SJCRH30 (cell line): ENCODE results near the gene NELFA. TPM values are rescaled to one million over a fixed set of nuclear protein-coding genes. Genes with fewer than 3 reads are reported as not detected.

Experiments
- DNase-seq, 2 experiments: peaks; one replicate each; pipeline ENCODE4 v3.0.0-alpha.2; 2015 to 2020
- H3K27ac ChIP-seq: fragments of 250-450 bp; sonication (Bioruptor Pico); 2 replicates; pipeline ENCODE4 v1.5.1; 2020; ENCODE audit warnings: mild to moderate bottlenecking, moderate library complexity
- H3K27me3 ChIP-seq: fragments of 250-450 bp; sonication (Bioruptor Pico); 2 replicates; pipeline ENCODE4 v1.5.1; 2020; ENCODE audit warnings: mild to moderate bottlenecking, moderate library complexity
- H3K36me3 ChIP-seq: fragments of 250-450 bp; sonication (Bioruptor Pico); 2 replicates; pipeline ENCODE4 v1.5.1; 2020; ENCODE audit warnings: mild to moderate bottlenecking, moderate library complexity
- H3K4me1 ChIP-seq: fragments of 250-450 bp; sonication (Bioruptor Pico); 2 replicates; pipeline ENCODE4 v1.5.1; 2020; ENCODE audit warnings: mild to moderate bottlenecking, moderate library complexity
- H3K4me3 ChIP-seq: fragments of 250-450 bp; sonication (Bioruptor Pico); 2 replicates; pipeline ENCODE4 v1.5.1; 2020; ENCODE audit warnings: mild to moderate bottlenecking, moderate library complexity
- H3K9me3 ChIP-seq: fragments of 250-450 bp; sonication (Bioruptor Pico); replicated peaks from 2 replicates; pipeline ENCODE4 v1.5.1; 2020; ENCODE audit warnings: mild to moderate bottlenecking, moderate library complexity
- total RNA-seq: library from RNA; depleted of rRNA; stranded (reverse); fragments of >200 nt; shearing (Covaris generic); gene quantifications from 2 replicates; pipeline ENCODE4 v1.2.3, GENCODE V29; 2014

The NELFA gene
- total RNA-seq, 1 experiment from 2014 or later, result 21.1 TPM

DNA sequence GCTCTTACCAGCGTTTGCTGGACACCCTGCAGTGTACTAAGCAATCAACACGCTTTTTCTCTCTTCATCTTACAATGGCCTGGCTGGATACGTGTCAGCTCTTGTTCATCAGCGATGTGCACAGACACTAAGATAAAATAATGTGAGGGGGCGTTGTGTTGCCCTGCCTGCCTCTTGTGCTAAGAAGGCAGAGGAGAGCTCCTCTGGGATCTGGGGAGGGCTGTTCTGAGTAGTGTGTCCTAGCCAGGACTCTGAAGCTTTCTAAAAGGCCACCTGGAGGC lies 49.7 kb downstream of the NELFA start:
- no peak for DNase-seq
- Histone ChIP-seq H3K4me3 (no peak overlapping the region), H3K4me1 (no peaks in the 10 kb centered on the region), H3K27me3 (no peaks in the 10 kb centered on the region), H3K9me3 (no peaks in the 10 kb centered on the region), H3K36me3 (peaks cover 88% of the 10 kb centered on the region), H3K27ac (no peak overlapping the region)

DNA sequence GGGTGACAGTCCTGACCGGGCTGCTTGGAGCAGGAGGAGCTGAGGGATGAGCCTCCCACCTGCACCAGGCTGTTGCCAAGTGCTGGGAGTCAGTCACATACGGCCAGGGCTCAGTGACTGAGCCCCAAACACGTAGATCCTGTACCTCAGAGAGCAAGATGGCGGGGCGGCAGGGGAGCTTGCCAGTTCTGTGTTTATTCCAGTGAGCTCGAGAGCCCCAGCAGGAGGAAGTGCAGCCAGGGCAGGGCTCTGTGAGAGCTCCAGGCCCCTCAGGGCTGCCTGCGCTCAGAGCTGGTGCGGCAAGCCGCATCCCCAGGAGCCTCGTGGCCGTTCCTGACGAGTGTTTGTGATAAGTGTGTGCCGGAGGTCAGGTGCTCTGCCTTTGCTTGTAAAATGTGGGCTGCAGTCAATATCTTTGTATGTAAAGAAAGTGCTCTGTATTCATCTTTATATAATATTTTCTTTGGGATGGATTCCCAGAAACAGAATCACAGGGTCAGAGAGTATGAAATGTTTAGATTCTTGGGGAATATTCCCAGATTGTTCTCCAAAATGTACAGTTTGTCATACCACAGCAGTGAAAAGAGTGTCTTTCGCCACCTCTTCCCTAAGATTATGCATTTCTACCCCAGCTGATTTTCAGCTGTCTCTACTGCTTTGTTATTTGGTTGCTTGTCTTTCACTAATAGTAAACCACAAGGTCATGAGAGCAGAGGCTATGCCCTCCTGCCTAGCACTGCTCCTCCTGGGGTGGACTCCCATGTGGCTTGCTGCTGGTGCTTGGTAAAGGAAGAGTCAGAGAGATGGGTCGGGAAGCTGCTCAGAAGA lies 50.3 kb downstream of the NELFA start:
- Histone ChIP-seq H3K9me3 (no peaks in the 10 kb centered on the region), H3K36me3 (peaks cover 86% of the 10 kb centered on the region), H3K27ac (no peak overlapping the region), H3K4me1 (no peaks in the 10 kb centered on the region), H3K4me3 (no peak overlapping the region), H3K27me3 (no peaks in the 10 kb centered on the region)
- DNase-seq, result no peak

DNA sequence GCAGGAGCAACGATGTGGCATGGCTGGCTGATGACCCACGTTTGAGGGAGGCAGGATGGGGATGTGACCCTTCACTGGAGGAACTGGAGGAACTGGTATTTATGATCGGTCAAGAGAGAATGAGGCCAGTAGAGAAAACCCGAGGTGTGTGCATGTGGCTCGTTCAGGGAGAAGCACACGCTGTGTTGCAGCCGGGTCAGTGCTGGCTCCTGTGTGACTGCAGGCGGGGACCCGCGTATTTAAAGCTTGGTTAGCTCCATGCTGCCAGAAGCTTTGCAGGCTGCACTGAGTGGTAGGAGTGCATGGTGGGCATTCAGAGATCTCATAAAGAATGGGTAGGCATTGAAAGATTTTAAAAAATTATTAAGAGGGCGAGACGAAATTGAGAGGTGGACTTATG lies 52.1 kb downstream of the NELFA start:
- Histone ChIP-seq H3K9me3 (no peaks in the 10 kb centered on the region), H3K4me3 (no peak overlapping the region), H3K27me3 (no peaks in the 10 kb centered on the region), H3K4me1 (no peaks in the 10 kb centered on the region), H3K27ac (no peak overlapping the region), H3K36me3 (peaks cover 83% of the 10 kb centered on the region)
- no peak for DNase-seq

DNA sequence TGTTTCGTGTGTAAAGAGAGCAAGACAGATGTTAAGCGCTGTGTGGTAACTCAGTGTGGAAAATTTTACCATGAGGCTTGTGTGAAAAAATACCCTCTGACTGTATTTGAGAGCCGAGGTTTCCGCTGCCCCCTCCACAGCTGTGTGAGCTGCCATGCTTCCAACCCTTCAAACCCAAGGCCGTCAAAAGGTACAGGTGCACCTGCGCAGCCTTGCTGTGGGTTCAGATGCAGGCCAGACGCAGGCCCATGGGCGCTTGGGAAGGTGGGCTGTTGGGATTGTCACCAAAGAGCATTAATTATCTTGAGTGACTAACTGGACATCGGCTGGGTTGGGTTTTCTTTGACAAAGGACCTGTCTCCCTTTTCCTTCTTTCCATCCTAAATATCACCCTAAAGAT lies 55.4 kb downstream of the NELFA start:
- DNase-seq, result no peak
- Histone ChIP-seq H3K36me3 (peaks cover 66% of the 10 kb centered on the region), H3K9me3 (no peaks in the 10 kb centered on the region)

DNA sequence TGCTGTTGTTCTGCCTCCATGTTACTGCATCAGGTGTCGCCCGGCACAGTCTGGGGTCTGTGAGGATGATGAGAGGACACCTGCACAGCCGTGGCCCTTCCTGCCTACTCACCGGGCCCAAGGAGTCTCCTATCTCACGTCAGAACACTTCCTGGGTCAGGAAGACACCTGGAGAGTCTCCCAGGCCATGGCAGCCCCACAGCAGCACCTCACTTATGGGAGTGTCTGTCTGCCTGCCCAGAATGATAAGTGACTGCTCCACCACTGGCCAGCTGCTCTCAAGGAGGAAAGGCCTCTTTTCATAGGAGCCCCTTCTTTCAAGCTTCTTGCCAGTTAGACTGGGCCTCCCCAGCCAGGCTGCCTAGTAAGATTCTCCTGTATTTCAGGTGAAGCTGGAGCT lies 56.1 kb downstream of the NELFA start:
- Histone ChIP-seq H3K9me3 (no peaks in the 10 kb centered on the region), H3K27ac (no peak overlapping the region), H3K27me3 (no peaks in the 10 kb centered on the region), H3K36me3 (peaks cover 63% of the 10 kb centered on the region), H3K4me3 (no peak overlapping the region), H3K4me1 (no peaks in the 10 kb centered on the region)
- no peak for DNase-seq

More for the DNA sequence above, 55.4 kb downstream of the NELFA start:
- no peaks in the 10 kb centered on the region for H3K27me3 ChIP-seq
- no peak overlapping the region for H3K4me3 ChIP-seq
- H3K4me1 ChIP-seq, result no peaks in the 10 kb centered on the region
- no peak overlapping the region for H3K27ac ChIP-seq

GRCh38 chr4:1952058-1952700 lies 56.6 kb downstream of the NELFA start:
- Histone ChIP-seq H3K4me3 (no peak overlapping the region), H3K27ac (no peak overlapping the region), H3K9me3 (no peaks in the 10 kb centered on the region), H3K4me1 (no peaks in the 10 kb centered on the region), H3K36me3 (peaks cover 59% of the 10 kb centered on the region), H3K27me3 (no peaks in the 10 kb centered on the region)
- DNase-seq, result no peak

- Histone ChIP-seq H3K27ac (no peak overlapping the region), H3K27me3 (no peaks in the 10 kb centered on the region), H3K4me1 (no peaks in the 10 kb centered on the region), H3K36me3 (peaks cover 54% of the 10 kb centered on the region), H3K4me3 (no peak overlapping the region), H3K9me3 (no peaks in the 10 kb centered on the region)
- DNase-seq, result no peak
These were observed 58.4 kb downstream of the NELFA start for GRCh38 chr4:1950369-1950768.

- Histone ChIP-seq H3K9me3 (no peaks in the 10 kb centered on the region), H3K4me3 (no peak overlapping the region), H3K36me3 (peaks cover 49% of the 10 kb centered on the region), H3K27ac (no peak overlapping the region), H3K27me3 (no peaks in the 10 kb centered on the region), H3K4me1 (no peaks in the 10 kb centered on the region)
- no peak for DNase-seq
These were observed 59.8 kb downstream of the NELFA start for GRCh38 chr4:1948892-1949436.

- Histone ChIP-seq H3K9me3 (no peaks in the 10 kb centered on the region), H3K4me1 (no peaks in the 10 kb centered on the region), H3K27me3 (no peaks in the 10 kb centered on the region), H3K36me3 (peaks cover 47% of the 10 kb centered on the region), H3K27ac (no peak overlapping the region), H3K4me3 (no peak overlapping the region)
- no peak for DNase-seq
These were observed 60.5 kb downstream of the NELFA start for GRCh38 chr4:1948232-1948631.

DNA sequence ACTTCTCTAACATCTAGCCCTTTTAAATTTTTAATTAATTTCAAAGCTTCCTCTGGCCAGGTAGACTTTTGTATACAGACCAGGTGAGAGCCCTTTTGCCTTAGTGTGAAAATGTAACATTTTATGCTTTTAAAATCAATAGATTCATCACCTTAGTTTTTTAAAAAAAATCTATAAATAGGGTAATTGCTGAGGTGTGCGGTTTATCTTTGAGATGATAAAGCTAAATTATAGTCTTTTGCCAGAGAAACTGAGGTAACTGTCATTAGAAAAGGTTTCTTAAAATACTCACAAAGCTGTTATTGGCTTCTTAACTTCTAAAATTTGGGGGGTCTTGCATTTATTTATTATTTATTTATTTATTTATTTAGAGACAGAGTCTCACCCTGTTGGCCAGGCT lies 62.9 kb downstream of the NELFA start:
- no peaks in the 10 kb centered on the region for H3K4me1 ChIP-seq
- H3K27ac ChIP-seq, result no peak overlapping the region
- no peaks in the 10 kb centered on the region for H3K27me3 ChIP-seq
- no peaks in the 10 kb centered on the region for H3K9me3 ChIP-seq
- H3K36me3 ChIP-seq, result peaks cover 52% of the 10 kb centered on the region
- no peak for DNase-seq
- no peak overlapping the region for H3K4me3 ChIP-seq

DNA sequence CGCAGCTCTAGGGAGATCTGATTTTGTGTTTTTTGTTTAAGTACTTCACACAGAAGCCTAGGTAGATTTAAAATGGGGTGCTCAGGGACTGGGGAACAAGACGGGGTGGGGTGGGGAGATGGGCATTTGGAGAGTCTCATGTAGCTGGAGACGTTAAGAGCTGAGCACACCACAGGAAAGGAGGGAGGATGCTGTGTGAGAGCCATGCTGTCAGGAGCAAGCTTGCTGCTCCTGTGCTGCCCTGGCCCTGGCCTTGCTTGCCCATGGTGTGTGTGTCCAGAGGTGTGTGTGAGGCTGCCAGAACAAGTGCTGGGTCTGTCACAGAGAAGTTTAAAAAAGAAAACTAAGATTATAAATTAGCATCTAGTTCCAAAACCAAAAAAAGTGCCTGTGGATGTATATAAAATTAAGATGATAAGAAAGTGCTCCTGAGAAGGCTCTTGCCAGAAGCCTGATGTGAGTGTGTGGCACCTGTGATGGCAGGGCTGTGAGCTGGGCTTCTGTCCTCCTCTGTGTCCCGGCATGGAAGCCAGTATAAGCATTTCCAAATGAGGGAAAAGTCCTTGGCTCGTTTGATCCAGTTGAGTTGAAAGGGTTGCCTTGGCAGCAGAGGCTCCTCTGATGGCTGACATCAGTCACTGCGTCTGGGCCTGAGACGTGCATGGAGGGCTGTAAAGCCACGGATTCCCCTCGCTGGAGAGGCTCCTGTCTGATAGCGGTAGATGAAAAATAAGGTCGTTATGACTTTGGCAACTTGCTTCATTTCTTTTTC lies 63.5 kb downstream of the NELFA start:
- DNase-seq, result no peak
- H3K27me3 ChIP-seq, result no peaks in the 10 kb centered on the region
- H3K36me3 ChIP-seq, result peaks cover 55% of the 10 kb centered on the region

GRCh38 chr4:1943928-1944327 lies 64.8 kb downstream of the NELFA start:
- no peak for DNase-seq
- no peaks in the 10 kb centered on the region for H3K9me3 ChIP-seq
- H3K4me3 ChIP-seq, result no peak overlapping the region
- H3K27ac ChIP-seq, result no peak overlapping the region
- H3K4me1 ChIP-seq, result peaks cover 8% of the 10 kb centered on the region
- peaks cover 58% of the 10 kb centered on the region for H3K36me3 ChIP-seq
- H3K27me3 ChIP-seq, result no peaks in the 10 kb centered on the region

More for the DNA sequence above, 63.5 kb downstream of the NELFA start:
- no peaks in the 10 kb centered on the region for H3K4me1 ChIP-seq
- H3K27ac ChIP-seq, result no peak overlapping the region
- no peak overlapping the region for H3K4me3 ChIP-seq
- no peaks in the 10 kb centered on the region for H3K9me3 ChIP-seq

DNA sequence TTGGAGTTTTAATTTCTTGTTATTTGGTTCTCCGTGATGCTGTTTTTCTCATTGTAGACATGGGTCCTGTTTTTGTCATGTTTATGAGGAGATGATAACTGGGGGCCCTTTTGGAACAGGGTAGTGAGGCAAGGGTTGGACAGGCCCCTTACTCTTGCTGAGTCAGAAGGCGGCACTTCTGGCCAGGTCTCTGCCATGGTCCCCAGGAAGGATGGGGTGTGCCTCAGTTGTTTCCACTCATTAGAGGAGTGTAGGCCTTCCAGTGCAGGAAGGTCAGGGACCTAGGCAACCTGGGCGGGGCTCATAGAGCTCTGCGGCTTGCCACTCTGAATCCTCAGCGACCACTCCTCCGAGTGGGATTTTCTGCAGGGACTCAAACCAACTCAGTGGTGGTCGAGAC lies 68.2 kb downstream of the NELFA start:
- Histone ChIP-seq H3K4me3 (no peak overlapping the region), H3K27ac (no peak overlapping the region), H3K4me1 (peaks cover 8% of the 10 kb centered on the region), H3K36me3 (peaks cover 64% of the 10 kb centered on the region), H3K9me3 (no peaks in the 10 kb centered on the region), H3K27me3 (no peaks in the 10 kb centered on the region)
- no peak for DNase-seq

DNA sequence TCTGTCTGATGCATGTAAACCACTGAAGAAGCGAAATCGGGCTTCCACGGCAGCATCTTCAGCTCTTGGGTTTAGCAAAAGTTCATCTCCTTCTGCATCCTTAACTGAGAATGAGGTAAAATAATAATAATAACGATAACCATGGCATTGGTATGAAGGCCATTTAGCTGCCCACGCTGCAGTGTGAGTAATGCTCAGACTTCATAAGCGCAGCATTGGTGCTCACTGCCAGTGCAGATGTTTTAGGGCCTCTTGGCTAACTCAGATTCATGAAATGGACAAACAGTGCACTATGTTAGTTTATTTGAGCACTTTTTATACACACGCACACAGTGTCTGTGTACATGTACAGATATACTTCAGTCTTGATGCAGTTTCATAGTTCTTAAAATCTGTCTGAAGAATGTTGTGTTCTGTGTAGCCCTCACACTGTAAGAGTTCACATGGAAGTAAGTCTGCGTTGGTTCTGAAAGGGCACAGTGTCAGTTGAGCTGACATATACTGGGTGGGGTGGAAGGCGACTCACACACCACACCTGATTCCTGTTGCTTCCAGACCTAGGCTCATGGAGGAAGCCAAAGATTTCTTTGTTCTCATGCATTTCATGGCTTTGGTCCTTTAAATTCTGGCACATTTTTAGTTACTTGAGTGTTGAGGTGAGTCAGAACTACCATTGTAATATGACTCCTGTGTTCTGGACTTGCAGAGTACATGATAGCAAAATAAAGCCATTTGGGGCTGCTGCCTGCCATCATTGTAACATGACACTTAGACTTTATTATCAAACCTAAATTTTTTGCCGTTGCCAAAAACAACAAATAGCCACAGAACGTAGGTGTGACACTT lies 68.9 kb downstream of the NELFA start:
- peaks cover 66% of the 10 kb centered on the region for H3K36me3 ChIP-seq

More for the DNA sequence above, 68.9 kb downstream of the NELFA start:
- Histone ChIP-seq H3K4me1 (peaks cover 8% of the 10 kb centered on the region), H3K27me3 (no peaks in the 10 kb centered on the region), H3K4me3 (no peak overlapping the region), H3K9me3 (no peaks in the 10 kb centered on the region), H3K27ac (no peak overlapping the region)
- peak in 1 of 2 experiments; percentile 32 for DNase-seq
